GM12874 (cell line): ENCODE data around the gene SPACDR.
A peak's percentile ranks its signal among the peaks of the same experiment; 100 is the strongest.

Experiments
- CTCF ChIP-seq: IDR thresholded peaks from 2 replicates; pipeline ENCODE4 v1.5.1; 2011; ENCODE audit warnings: low read depth, mild to moderate bottlenecking, control low read depth, low read length, moderate library complexity; ENCODE audit not compliant: insufficient read depth

SPACDR gene

GRCh38 chr7:100482728-100483089, 18.6 kb upstream of the SPACDR start:
- no peak for TF ChIP-seq CTCF

GRCh38 chr7:100481466-100481865, 17.4 kb upstream of the SPACDR start:
- no peak for TF ChIP-seq CTCF

GRCh38 chr7:100478958-100479660, 15.0 kb upstream of the SPACDR start, which contains the start of gene TSC22D4:
Gene TSC22D4, minus strand, starts transcription at chr7:100479214. Its CDS starts 1,176 bp downstream, at chr7:100478038.
- no peak for TF ChIP-seq CTCF

GRCh38 chr7:100477871-100478267, 13.8 kb upstream of the SPACDR start:
- TF ChIP-seq CTCF, result no peak

- peak; percentile 65 for TF ChIP-seq CTCF
Observed at GRCh38 chr7:100476903-100477870, 13.1 kb upstream of the SPACDR start.

GRCh38 chr7:100476101-100476780, 12.2 kb upstream of the SPACDR start:
- TF ChIP-seq CTCF, result no peak

- no peak for TF ChIP-seq CTCF
Observed at GRCh38 chr7:100475549-100475948, 11.5 kb upstream of the SPACDR start.
